H1 (cell line): ENCODE measurements around the gene LPP. TPM values are rescaled to one million over a fixed set of nuclear protein-coding genes. Genes with fewer than 3 reads are reported as not detected.

ENCODE experiments used
- CTCF ChIA-PET: fragments of 300-600 bp; sonication (Branson Sonifier 250); formaldehyde crosslinking; loops from one replicate; lab custom pipeline; 2021; ENCODE audit not compliant: partially characterized antibody; lab: Charles Lee
- POLR2A ChIA-PET: fragments of 300-600 bp; sonication (Branson Sonifier 250); formaldehyde crosslinking; loops from one replicate; lab custom pipeline; 2021; ENCODE audit warnings: inconsistent platforms; ENCODE audit not compliant: partially characterized antibody; lab: Charles Lee
- DNase-seq, 2 experiments: peaks; one replicate each; pipeline versions ENCODE4 v3.0.0 to v3.0.0-alpha.2; 2010 to 2022; ENCODE audit warnings: low spot score in 2 of 2, low read depth in 1 of 2, mixed read lengths in 1 of 2
- FAIRE-seq: peaks from 2 replicates; lab custom pipeline; 2011; peaks lifted over from hg19 to GRCh38; lab: Jason Lieb, UNC
- H2AFZ ChIP-seq: 2 replicates; pipeline ENCODE4 v1.8.1; 2012; ENCODE audit warnings: low read length, inconsistent platforms
- H2AK5ac ChIP-seq: 2 replicates; pipeline ENCODE4 v1.6.1; 2013; ENCODE audit warnings: low read depth, low read length
- H2BK120ac ChIP-seq: replicated peaks from 2 replicates; pipeline ENCODE3; 2013; ENCODE audit warnings: low read depth, low read length, inconsistent platforms
- H2BK12ac ChIP-seq: 2 replicates; pipeline ENCODE4 v1.6.1; 2013; ENCODE audit warnings: low read depth, low read length
- H2BK15ac ChIP-seq: 2 replicates; pipeline ENCODE4 v1.6.1; 2013; ENCODE audit warnings: low read length
- H2BK20ac ChIP-seq: 2 replicates; pipeline ENCODE4 v1.6.1; 2013; ENCODE audit warnings: low read length
- H2BK5ac ChIP-seq: 2 replicates; pipeline ENCODE4 v1.6.1; 2013; ENCODE audit warnings: low read depth, low read length
- H3K14ac ChIP-seq: 2 replicates; pipeline ENCODE4 v1.6.1; 2013; ENCODE audit warnings: inconsistent platforms; ENCODE audit not compliant: insufficient read length
- H3K18ac ChIP-seq: 2 replicates; pipeline ENCODE4 v1.6.1; 2013; ENCODE audit warnings: low read length; ENCODE audit errors: extremely low read depth
- H3K23ac ChIP-seq: 2 replicates; pipeline ENCODE4 v1.6.1; 2013; ENCODE audit warnings: inconsistent platforms; ENCODE audit not compliant: insufficient read length
- H3K23me2 ChIP-seq: 2 replicates; pipeline ENCODE4 v1.6.1; 2013; ENCODE audit warnings: low read depth, low read length
- H3K27ac ChIP-seq: 2 replicates; pipeline ENCODE4 v1.6.1; 2011; ENCODE audit warnings: low read depth, low read length, inconsistent platforms
- H3K27me3 ChIP-seq, 4 experiments: replicated peaks in 1 of 4; 1 replicate in 1 of 4; 2 replicates in 3 of 4; pipeline versions ENCODE4 v1.6.1 to v1.8.1; 2011 to 2013; ENCODE audit warnings: low read length in 3 of 4, mild to moderate bottlenecking in 3 of 4, inconsistent platforms in 2 of 4, mixed read lengths in 2 of 4, moderate library complexity in 1 of 4; ENCODE audit not compliant: control insufficient read depth in 3 of 4, insufficient read depth in 3 of 4; ENCODE audit errors: extremely low read depth in 1 of 4
- H3K36me3 ChIP-seq, 4 experiments: 2 replicates each; pipeline versions ENCODE4 v1.6.1 to v1.8.1; 2011 to 2013; ENCODE audit warnings: mild to moderate bottlenecking in 4 of 4, low read length in 3 of 4, moderate library complexity in 2 of 4, control low read depth in 1 of 4, inconsistent platforms in 1 of 4; ENCODE audit not compliant: insufficient read depth in 4 of 4, control insufficient read depth in 2 of 4
- H3K4ac ChIP-seq: replicated peaks from 2 replicates; pipeline ENCODE3; 2013; ENCODE audit warnings: low read length, low read depth, mixed read lengths, inconsistent platforms; ENCODE audit not compliant: insufficient read length
- H3K4me1 ChIP-seq, 4 experiments: replicated peaks in 1 of 4; 1 replicate in 1 of 4; 2 replicates in 3 of 4; pipeline versions ENCODE4 v1.6.1 to v1.8.1; 2011 to 2013; ENCODE audit warnings: low read length in 3 of 4, inconsistent platforms in 2 of 4, mixed read lengths in 1 of 4; ENCODE audit not compliant: insufficient read depth in 4 of 4, control insufficient read depth in 3 of 4
- H3K4me2 ChIP-seq, 2 experiments: 2 replicates each; pipeline versions ENCODE4 v1.6.1 to v1.8.1; 2011 to 2013; ENCODE audit warnings: low read depth in 2 of 2, low read length in 2 of 2, control low read depth in 1 of 2, inconsistent platforms in 1 of 2, mild to moderate bottlenecking in 1 of 2; ENCODE audit not compliant: insufficient read depth in 1 of 2
- H3K4me3 ChIP-seq, 4 experiments: fragments of 200-600, 300-600 bp in 1 of 4; sonication (generic), shearing (Covaris generic), sonication (Bioruptor Twin) in 1 of 4; 2 replicates each; pipeline versions ENCODE4 v1.5.1 to v1.8.1; 2011 to 2016; ENCODE audit warnings: low read length in 4 of 4, low read depth in 3 of 4, control low read depth in 2 of 4, inconsistent platforms in 2 of 4, mild to moderate bottlenecking in 2 of 4, mixed read lengths in 1 of 4, moderate library complexity in 1 of 4; ENCODE audit not compliant: insufficient read depth in 2 of 4; ENCODE audit errors: extremely low read depth in 1 of 4
- H3K56ac ChIP-seq: replicated peaks from 2 replicates; pipeline ENCODE3; 2013; ENCODE audit warnings: low read depth, mild to moderate bottlenecking, mixed read lengths, low read length, inconsistent platforms; ENCODE audit not compliant: insufficient read length
- H3K79me1 ChIP-seq: 2 replicates; pipeline ENCODE4 v1.6.1; 2013; ENCODE audit warnings: low read depth, low read length, control low read depth
- H3K79me2 ChIP-seq, 2 experiments: 2 replicates each; pipeline versions ENCODE4 v1.6.1 to v1.8.1; 2012 to 2013; ENCODE audit warnings: low read length in 2 of 2, mild to moderate bottlenecking in 2 of 2, inconsistent platforms in 1 of 2; ENCODE audit not compliant: insufficient read depth in 2 of 2, control insufficient read depth in 1 of 2
- H3K9ac ChIP-seq, 4 experiments: replicated peaks in 1 of 4; 1 replicate in 1 of 4; 2 replicates in 3 of 4; pipeline versions ENCODE4 v1.6.1 to v1.8.1; 2011 to 2013; ENCODE audit warnings: low read depth in 3 of 4, low read length in 3 of 4, control low read depth in 2 of 4, mild to moderate bottlenecking in 2 of 4, moderate library complexity in 2 of 4, inconsistent platforms in 1 of 4; ENCODE audit errors: extremely low read depth in 1 of 4
- H3K9me3 ChIP-seq, 2 experiments: 2 replicates each; pipeline versions ENCODE4 v1.6.1 to v1.8.1; 2012 to 2013; ENCODE audit warnings: mild to moderate bottlenecking in 2 of 2, moderate library complexity in 2 of 2, control low read depth in 1 of 2, inconsistent platforms in 1 of 2, low read depth in 1 of 2, low read length in 1 of 2, mixed read lengths in 1 of 2; ENCODE audit not compliant: insufficient read depth in 2 of 2
- H4K20me1 ChIP-seq, 2 experiments: replicated peaks in 1 of 2; 2 replicates each; pipeline versions ENCODE3 to v1.8.1; 2011 to 2013; ENCODE audit warnings: inconsistent platforms in 2 of 2, low read length in 2 of 2, mild to moderate bottlenecking in 1 of 2; ENCODE audit not compliant: insufficient read depth in 2 of 2, control insufficient read depth in 1 of 2
- H4K5ac ChIP-seq: 2 replicates; pipeline ENCODE4 v1.6.1; 2013; ENCODE audit warnings: low read length, low read depth, mixed read lengths, inconsistent platforms; ENCODE audit not compliant: insufficient read length
- H4K8ac ChIP-seq: 2 replicates; pipeline ENCODE4 v1.8.0; 2013; ENCODE audit warnings: mild to moderate bottlenecking, moderate library complexity, low read length, inconsistent platforms; ENCODE audit not compliant: insufficient read depth; ENCODE audit errors: extremely low read depth
- H4K91ac ChIP-seq: replicated peaks from 2 replicates; pipeline ENCODE3; 2013; ENCODE audit warnings: low read length, mixed read lengths, inconsistent platforms; ENCODE audit not compliant: insufficient read length
- CEBPB ChIP-seq: IDR thresholded peaks from 2 replicates; pipeline ENCODE4 v1.6.1; 2012; ENCODE audit warnings: low read depth, low read length
- CHD2 ChIP-seq: IDR thresholded peaks from 2 replicates; pipeline ENCODE4 v1.6.1; 2012; ENCODE audit warnings: low read length, improper control_type of control experiment
- EP300 ChIP-seq, 2 experiments: IDR thresholded peaks; 1 replicate in 1 of 2; 2 replicates in 1 of 2; pipeline ENCODE4 v1.6.1; 2011 to 2012; ENCODE audit warnings: low read depth in 2 of 2, low read length in 2 of 2, mild to moderate bottlenecking in 2 of 2, borderline replicate concordance in 1 of 2, inconsistent platforms in 1 of 2, moderate library complexity in 1 of 2
- TEAD4 ChIP-seq: IDR thresholded peaks from 2 replicates; pipeline ENCODE4 v1.6.1; 2012; ENCODE audit warnings: low read depth, low read length, inconsistent platforms, mixed read lengths
- WGBS, 2 experiments: shearing (Covaris generic) in 1 of 2; methylation state at CpG; one replicate each; pipeline versions ENCODE4 v1.1.6 to v1.1.7; 2013 to 2015; ENCODE audit warnings: low lambda C conversion rate in 2 of 2, mixed read lengths in 2 of 2, inconsistent platforms in 1 of 2, low coverage in 1 of 2, missing lambda C conversion rate in 1 of 2; ENCODE audit not compliant: insufficient replicate concordance in 2 of 2, insufficient coverage in 1 of 2, insufficient read length in 1 of 2; ENCODE audit errors: extremely low coverage in 1 of 2, missing lambda C conversion rate in 1 of 2; 5-methylcytosine and 5-hydroxymethylcytosine counted together
- polyA plus RNA-seq, 7 experiments: library from polyadenylated mRNA; depleted of rRNA in 3 of 7; stranded (reverse) in 5 of 7; unstranded in 2 of 7; fragments of >200 nt in 5 of 7; fragments of 200-250 nt in 2 of 7; gene quantifications; 1 replicate in 5 of 7; 2 replicates in 1 of 7; 4 replicates in 1 of 7; pipeline versions ENCODE4 v1.2.1 to v1.2.3, GENCODE V29; 2011 to 2013; ENCODE audit warnings: missing spikeins in 2 of 7, mixed read lengths in 2 of 7
- total RNA-seq: library from RNA; stranded (reverse); fragmentation: NEBNext Ultra II Directional; extraction: Animal tissue kit (Norgen Biotek cat#: 25700); gene quantifications from 2 replicates; pipeline ENCODE4 v1.2.1, GENCODE V29; 2021

LPP gene
- total and polyA plus RNA-seq, 2 of the 8 experiments (the other 6 are each of a cell fraction or from before 2014, with no cell fraction given) = 10.0 to 53.3 TPM

- no peak overlapping the region for H3K4me2 ChIP-seq
- no peak overlapping the region for H2BK15ac ChIP-seq
- H3K79me2 ChIP-seq = no peaks in the 10 kb centered on the region
- H3K14ac ChIP-seq = no peak overlapping the region
- H2BK20ac ChIP-seq = no peak overlapping the region
- no peak overlapping the region for H3K4ac ChIP-seq
- no peak for FAIRE-seq
- no peak overlapping the region for H3K18ac ChIP-seq
- H3K23ac ChIP-seq = no peak overlapping the region
- no peaks in the 10 kb centered on the region for H3K23me2 ChIP-seq
- ChIA-PET CTCF (interaction anchor here (0.7 to 2.3 kb wide), 7 partner anchors 11 to 464 kb away, joined by 4 to 12 read pairs (median 5); no protein-coding TSS in a partner anchor), POLR2A (no interaction called here)
- no peaks in the 10 kb centered on the region for H3K79me1 ChIP-seq
- H3K4me3 ChIP-seq = no peak overlapping the region
- no peak overlapping the region for H4K5ac ChIP-seq
- no peak overlapping the region for H2BK120ac ChIP-seq
- no peak for DNase-seq
- peak; percentile 90 for TF ChIP-seq CEBPB
- TF ChIP-seq TEAD4 = 0 out of 2 replicates have a peak, but pooled peaks have one; percentile 16
- no peak for TF ChIP-seq CHD2
- no peak for TF ChIP-seq EP300 (IDR thresholded peaks at IDR 0.05; ENCODE audit: borderline replicate concordance in 1 of 2, low read depth in 2 of 2, low read length in 2 of 2)
- no peak overlapping the region for H4K91ac ChIP-seq
- no peak overlapping the region for H2AFZ ChIP-seq
- H3K9ac ChIP-seq = no peak overlapping the region
- no peak overlapping the region for H4K8ac ChIP-seq
- no peaks in the 10 kb centered on the region for H3K4me1 ChIP-seq
- H4K20me1 ChIP-seq = no peaks in the 10 kb centered on the region
- H3K36me3 ChIP-seq = no peaks in the 10 kb centered on the region
- no peaks in the 10 kb centered on the region for H3K27me3 ChIP-seq
- H3K27ac ChIP-seq = no peak overlapping the region
- no peak overlapping the region for H2BK12ac ChIP-seq
- no peak overlapping the region for H2AK5ac ChIP-seq
- H3K56ac ChIP-seq = no peak overlapping the region
- no peak overlapping the region for H2BK5ac ChIP-seq
- H3K9me3 ChIP-seq = no peaks in the 10 kb centered on the region
- 83% methylated on average over 9 of the region's 9 CpGs; no CpG with 5 or more reads in 1 of the 2 experiments for WGBS, 2 experiments
These were observed 194.7 kb downstream of the LPP start for GRCh38 chr3:188348435-188349244.
